Loucy (cell line): Measurements from ENCODE around the gene SNX11.

Experiments
- EZH2phosphoT487 ChIP-seq: fragments of 200-600 bp; IDR thresholded peaks from 2 replicates; pipeline ENCODE4 v1.6.1; 2018; ENCODE audit warnings: antibody characterized with exemption, mild to moderate bottlenecking, moderate library complexity, borderline replicate concordance
- TF ChIP-seq, protein P1 (sequence below): fragments of 200-600 bp; sonication (generic); conservative IDR thresholded peaks from 2 replicates; pipeline ENCODE4 v1.5.1; 2014; ENCODE audit warnings: mild to moderate bottlenecking, antibody characterized with exemption, low read length

- TF ChIP-seq, protein P1, sequence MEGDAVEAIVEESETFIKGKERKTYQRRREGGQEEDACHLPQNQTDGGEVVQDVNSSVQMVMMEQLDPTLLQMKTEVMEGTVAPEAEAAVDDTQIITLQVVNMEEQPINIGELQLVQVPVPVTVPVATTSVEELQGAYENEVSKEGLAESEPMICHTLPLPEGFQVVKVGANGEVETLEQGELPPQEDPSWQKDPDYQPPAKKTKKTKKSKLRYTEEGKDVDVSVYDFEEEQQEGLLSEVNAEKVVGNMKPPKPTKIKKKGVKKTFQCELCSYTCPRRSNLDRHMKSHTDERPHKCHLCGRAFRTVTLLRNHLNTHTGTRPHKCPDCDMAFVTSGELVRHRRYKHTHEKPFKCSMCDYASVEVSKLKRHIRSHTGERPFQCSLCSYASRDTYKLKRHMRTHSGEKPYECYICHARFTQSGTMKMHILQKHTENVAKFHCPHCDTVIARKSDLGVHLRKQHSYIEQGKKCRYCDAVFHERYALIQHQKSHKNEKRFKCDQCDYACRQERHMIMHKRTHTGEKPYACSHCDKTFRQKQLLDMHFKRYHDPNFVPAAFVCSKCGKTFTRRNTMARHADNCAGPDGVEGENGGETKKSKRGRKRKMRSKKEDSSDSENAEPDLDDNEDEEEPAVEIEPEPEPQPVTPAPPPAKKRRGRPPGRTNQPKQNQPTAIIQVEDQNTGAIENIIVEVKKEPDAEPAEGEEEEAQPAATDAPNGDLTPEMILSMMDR, result no peak
- TF ChIP-seq EZH2phosphoT487, result no peak
Measured at GRCh38 chr17:48104440-48104839, 3.1 kb upstream of the SNX11 start.
